CD4-positive, alpha-beta T cell treated with Interleukin-21 for 1 hour (primary cell): ENCODE measurements around the gene ZNF324.
A peak's percentile ranks its signal among the peaks of the same experiment; 100 is the strongest.
"Not testable (repeated sequence)": the region's sequence is repeated elsewhere in the genome, so short reads cannot be mapped to it uniquely, and the experiment has no call there.

Experiments used
- DNase-seq: peaks from one replicate; pipeline ENCODE4 v3.0.0-alpha.2; 2020

Gene ZNF324

GRCh38 chr19:58473775-58474174, 6.9 kb downstream of the ZNF324 start:
- DNase-seq = no peak

- DNase-seq = no peak
Measured at GRCh38 chr19:58474291-58474996, 7.6 kb downstream of the ZNF324 start.

- DNase-seq = no peak
Measured at GRCh38 chr19:58474997-58475713, 8.3 kb downstream of the ZNF324 start.

- DNase-seq = peak; percentile 97
Measured at GRCh38 chr19:58475714-58476497, 9.0 kb downstream of the ZNF324 start, which contains the start of gene ZNF446. Gene ZNF446 (plus strand): TSS chr19:58476352. CDS start chr19:58477219, 867 bp downstream.

- no peak for DNase-seq
Measured at GRCh38 chr19:58476498-58477015, 9.7 kb downstream of the ZNF324 start.

- DNase-seq = no peak
Measured at GRCh38 chr19:58477130-58477529, 10.2 kb downstream of the ZNF324 start.

- no peak for DNase-seq
Measured at GRCh38 chr19:58477871-58478270, 11.0 kb downstream of the ZNF324 start.

- DNase-seq = no peak
Measured at GRCh38 chr19:58479303-58479702, 12.4 kb downstream of the ZNF324 start.

- no peak for DNase-seq
Measured at GRCh38 chr19:58479736-58480480, 13.0 kb downstream of the ZNF324 start.

- no peak for DNase-seq
Measured at GRCh38 chr19:58480481-58480830, 13.6 kb downstream of the ZNF324 start.

GRCh38 chr19:58480831-58481230, 14.0 kb downstream of the ZNF324 start:
- DNase-seq = no peak

- DNase-seq = no peak
Measured at GRCh38 chr19:58482372-58482771, 15.5 kb downstream of the ZNF324 start.

GRCh38 chr19:58483776-58484175, 16.9 kb downstream of the ZNF324 start:
- DNase-seq = no peak

- not testable (repeated sequence) for DNase-seq
Measured at GRCh38 chr19:58484349-58484748, 17.5 kb downstream of the ZNF324 start.

- no peak for DNase-seq
Measured at GRCh38 chr19:58491393-58491792, 24.5 kb downstream of the ZNF324 start.

GRCh38 chr19:58492265-58492664, 25.4 kb downstream of the ZNF324 start:
- no peak for DNase-seq

- no peak for DNase-seq
Measured at GRCh38 chr19:58497634-58498170, 30.8 kb downstream of the ZNF324 start.

GRCh38 chr19:58498316-58499020, 31.6 kb downstream of the ZNF324 start:
- DNase-seq = no peak

- DNase-seq = peak; percentile 97
Measured at GRCh38 chr19:58499021-58499927, 32.4 kb downstream of the ZNF324 start.

GRCh38 chr19:58500242-58500641, 33.4 kb downstream of the ZNF324 start:
- no peak for DNase-seq
